Superior temporal gyrus (tissue), 1 donor: ENCODE measurements around the gene ZNF442.
"Not testable (repeated sequence)": the region's sequence is repeated elsewhere in the genome, so short reads cannot be mapped to it uniquely, and the experiment has no call there.

ENCODE experiments used
- DNase-seq: peaks from one replicate; pipeline ENCODE4 v3.0.0-alpha.2; 2016; ENCODE audit errors: extremely low spot score

ZNF442 gene

DNA sequence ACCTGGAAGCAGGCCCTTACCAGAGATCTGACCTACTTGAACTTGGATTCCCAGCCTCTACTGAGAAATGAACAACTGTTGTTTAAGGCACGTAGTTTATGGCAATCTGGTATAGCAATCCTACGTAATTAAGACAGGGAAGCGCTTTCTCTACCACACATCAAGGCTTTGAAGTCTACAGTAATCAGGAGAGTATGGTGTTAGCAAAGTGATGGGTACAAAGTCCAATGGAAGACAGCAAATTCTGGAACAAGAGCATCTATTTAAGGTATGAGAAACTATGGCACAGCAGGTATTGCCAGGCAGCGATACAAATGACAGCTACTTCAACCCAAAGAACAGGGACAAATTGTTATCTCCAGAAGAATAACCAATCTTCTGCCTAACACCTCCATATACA is 35.1 kb downstream of the ZNF442 start:
- no peak for DNase-seq

DNA sequence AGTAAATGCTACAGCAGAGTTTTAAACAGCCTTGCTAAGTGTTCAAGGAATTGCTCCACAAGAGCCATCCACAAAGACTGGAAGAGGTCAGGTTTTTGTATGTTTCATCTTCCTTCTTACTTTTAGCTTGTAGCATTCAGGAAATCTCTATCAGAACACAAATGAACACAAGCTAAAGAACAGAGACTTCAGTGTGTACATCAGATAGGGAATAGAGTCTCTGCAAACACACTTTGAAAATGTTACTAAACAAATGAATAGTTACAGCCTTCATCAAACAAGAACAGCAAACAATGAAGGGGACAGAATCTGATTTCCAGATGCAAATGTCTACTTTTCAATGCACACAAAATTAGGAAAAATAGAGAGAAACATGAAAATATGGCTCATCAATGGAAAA is 39.8 kb downstream of the ZNF442 start:
- DNase-seq = no peak

DNA sequence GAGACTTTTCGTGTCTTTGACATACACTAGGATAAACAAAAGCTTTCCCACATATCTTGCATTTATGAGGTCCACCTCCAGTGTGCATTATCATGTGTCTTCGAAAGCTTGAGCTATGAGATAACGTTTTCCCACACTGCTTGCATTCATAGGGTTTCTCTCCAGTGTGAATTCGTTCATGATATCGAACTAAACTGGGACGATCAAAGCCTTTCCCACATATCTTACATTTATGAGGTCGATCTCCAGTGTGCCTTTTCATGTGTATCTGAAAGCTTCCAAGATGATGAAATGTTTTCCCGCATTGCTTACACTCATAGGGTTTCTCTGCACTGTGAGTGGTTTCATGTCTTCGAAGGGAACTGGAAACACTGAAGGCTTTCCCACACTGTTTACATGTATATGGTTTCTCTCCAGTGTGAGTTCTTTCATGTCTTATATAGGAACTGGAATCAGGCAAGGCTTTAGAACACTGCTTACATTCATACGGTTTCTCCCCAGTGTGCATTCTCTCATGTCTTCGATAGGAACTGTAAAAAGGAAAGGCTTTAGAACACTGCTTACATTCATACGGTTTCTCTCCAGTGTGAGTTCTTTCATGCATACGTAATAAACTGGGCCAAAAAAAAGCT is 46.6 kb downstream of the ZNF442 start:
- no peak for DNase-seq

DNA sequence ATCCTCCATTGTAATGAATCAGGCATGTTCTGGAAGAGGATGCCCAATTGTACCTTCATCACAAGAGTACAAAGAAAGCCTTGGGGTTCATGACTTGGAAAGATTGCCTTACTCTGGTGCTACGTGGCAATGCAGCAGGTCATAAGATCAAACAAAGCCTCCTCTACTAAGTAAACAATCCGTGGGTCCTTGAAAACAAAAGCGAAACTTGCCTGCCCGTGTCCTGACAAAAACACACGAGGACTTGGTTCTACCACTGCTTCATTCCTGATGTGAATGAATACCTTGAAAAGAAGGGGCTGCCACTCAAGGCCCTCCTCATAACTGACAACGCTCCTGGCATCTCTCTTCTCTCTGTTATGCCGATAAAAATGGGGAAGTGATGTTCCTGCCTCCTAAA is 50.9 kb downstream of the ZNF442 start:
- no peak for DNase-seq

DNA sequence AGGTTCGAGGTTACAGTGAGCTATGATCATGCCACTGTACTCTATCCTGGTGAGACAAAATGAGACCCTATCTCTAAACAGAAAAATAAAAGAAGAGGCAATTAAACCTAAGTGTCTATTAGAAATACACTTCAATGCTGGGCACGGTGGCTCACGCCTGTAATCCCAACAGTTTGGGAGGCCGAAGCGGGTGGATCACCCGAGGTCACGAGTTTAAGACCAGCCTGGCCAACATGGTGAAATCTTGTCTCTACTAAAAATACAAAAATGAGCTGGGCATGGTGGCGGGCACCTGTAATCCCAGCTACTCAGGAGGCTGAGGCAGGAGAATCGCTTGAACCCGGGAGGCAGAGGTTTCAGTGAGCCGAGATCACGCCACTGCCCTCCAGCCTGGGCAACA is 56.6 kb downstream of the ZNF442 start:
- DNase-seq = not testable (repeated sequence)
